ENCODE results near the gene CREB3L1.

CREB3L1 gene

GRCh38 chr11:46249938-46250744, 27.3 kb upstream of the CREB3L1 start:
- no peak for TF ChIP-seq CTCF (IDR thresholded peaks at IDR 0.05)

GRCh38 chr11:46250745-46251052, 26.8 kb upstream of the CREB3L1 start:
- TF ChIP-seq CTCF (IDR thresholded peaks at IDR 0.05): no peak

- TF ChIP-seq CTCF (IDR thresholded peaks at IDR 0.05): no peak
Observed at GRCh38 chr11:46251954-46252353, 25.5 kb upstream of the CREB3L1 start.

GRCh38 chr11:46252373-46252914, 25.0 kb upstream of the CREB3L1 start:
- TF ChIP-seq CTCF (IDR thresholded peaks at IDR 0.05): no peak

- TF ChIP-seq CTCF (IDR thresholded peaks at IDR 0.05): no peak
Observed at GRCh38 chr11:46253258-46254132, 24.0 kb upstream of the CREB3L1 start.

- no peak for TF ChIP-seq CTCF (IDR thresholded peaks at IDR 0.05)
Observed at GRCh38 chr11:46254133-46254491, 23.4 kb upstream of the CREB3L1 start.

GRCh38 chr11:46256540-46257001, 20.9 kb upstream of the CREB3L1 start:
- no peak for TF ChIP-seq CTCF (IDR thresholded peaks at IDR 0.05)
